ENCODE results near the gene BCL7A.
A peak's percentile ranks its signal among the peaks of the same experiment; 100 is the strongest.
"Not testable (repeated sequence)": the region's sequence is repeated elsewhere in the genome, so short reads cannot be mapped to it uniquely, and the experiment has no call there.

The BCL7A gene

GRCh38 chr12:122056406-122056805 lies 34.7 kb downstream of the BCL7A start:
- not testable (repeated sequence) for DNase-seq

- DNase-seq, result no peak
These were observed 35.5 kb downstream of the BCL7A start for GRCh38 chr12:122057007-122057735.

GRCh38 chr12:122057769-122058168 lies 36.1 kb downstream of the BCL7A start:
- DNase-seq, result no peak

GRCh38 chr12:122058549-122059149 lies 37.0 kb downstream of the BCL7A start:
- DNase-seq, result no peak

GRCh38 chr12:122059203-122059960 lies 37.7 kb downstream of the BCL7A start:
- no peak for DNase-seq

- no peak for DNase-seq
These were observed 38.4 kb downstream of the BCL7A start for GRCh38 chr12:122060081-122060501.

GRCh38 chr12:122061253-122061652 lies 39.6 kb downstream of the BCL7A start:
- no peak for DNase-seq

- no peak for DNase-seq
These were observed 41.4 kb downstream of the BCL7A start for GRCh38 chr12:122062832-122063693.

- no peak for DNase-seq
These were observed 42.0 kb downstream of the BCL7A start for GRCh38 chr12:122063694-122064024.

- DNase-seq, result no peak
These were observed 42.5 kb downstream of the BCL7A start for GRCh38 chr12:122064025-122064777.

GRCh38 chr12:122064780-122065588 lies 43.3 kb downstream of the BCL7A start:
- DNase-seq, result no peak

- DNase-seq, result no peak
These were observed 45.9 kb downstream of the BCL7A start for GRCh38 chr12:122067548-122067947.

GRCh38 chr12:122067966-122068365 lies 46.3 kb downstream of the BCL7A start:
- no peak for DNase-seq

- DNase-seq, result no peak
These were observed 50.6 kb downstream of the BCL7A start for GRCh38 chr12:122072031-122072970.

- no peak for DNase-seq
These were observed 52.1 kb downstream of the BCL7A start for GRCh38 chr12:122073815-122074214.

GRCh38 chr12:122076743-122077495 lies 55.2 kb downstream of the BCL7A start:
- DNase-seq, result no peak

GRCh38 chr12:122078141-122079032 lies 56.7 kb downstream of the BCL7A start, which contains the start of gene MLXIP:
Gene MLXIP (plus strand): TSS chr12:122078756. CDS start chr12:122078854, 98 bp downstream.
- DNase-seq, result peak; percentile 86

GRCh38 chr12:122079033-122079531 lies 57.4 kb downstream of the BCL7A start:
- DNase-seq, result no peak

Data from effector CD4-positive, alpha-beta T cell (primary cell).